K562 (cell line): Measurements from ENCODE around the gene EGFL7. TPM values are rescaled to one million over a fixed set of nuclear protein-coding genes. Genes with fewer than 3 reads are reported as not detected.

Experiments
- microRNA counts: library from miRNA; unstranded; fragments of <30 nt; microRNA quantifications from one replicate; lab custom pipeline; 2016
- microRNA-seq: library from miRNA; unstranded; fragments of <30 nt; microRNA quantifications from one replicate; pipeline ENCODE4, GENCODE V29; 2018; ENCODE audit warnings: borderline microRNAs expressed
- polyA plus RNA-seq, 8 experiments: library from polyadenylated mRNA; depleted of rRNA in 4 of 8; stranded (reverse) in 5 of 8; unstranded in 3 of 8; fragments of >200 nt; fragmentation: Nextera tagmentation in 2 of 8; fragmentation: Illumina TruSeq in 1 of 8; extraction: Ambion mirVana in 2 of 8; extraction: Trizol in 1 of 8; gene quantifications; 2 replicates each; pipeline versions ENCODE4 v1.2.1 to v1.2.3, GENCODE V29; 2011 to 2014; ENCODE audit warnings: inconsistent platforms in 1 of 8, missing spikeins in 1 of 8
- small RNA-seq: library from RNA; depleted of rRNA; stranded (forward); fragments of <200 nt; gene quantifications from one replicate; pipeline ENCODE3, GENCODE V24; 2014
- total RNA-seq, 7 experiments: library from RNA; depleted of rRNA in 6 of 7; stranded (reverse); fragments of >200 nt in 6 of 7; fragmentation: Illumina TruSeq in 2 of 7; extraction: Trizol in 2 of 7; gene quantifications; 2 replicates each; pipeline versions ENCODE4 v1.2.1 to v1.2.3, GENCODE V29; 2011 to 2021; ENCODE audit warnings: low replicate concordance in 1 of 7

EGFL7 gene
- total and polyA plus RNA-seq, 9 of the 15 experiments (the other 6 are each of a cell fraction or from before 2014, with no cell fraction given), result 1.5 to 286 (median 55.5) TPM

MicroRNAs within 50 kb of the gene (microRNA counts, 767-probe panel; counts per million panel counts)
- microRNA hsa-miR-126-3p (lab: Ali Mortazavi, UCI), result 7,844 counts per million, percentile 98 among the panel's probes with 10 or more counts

Small RNA genes lying within 50 kb of the gene (microRNA-seq; reads per million reads assigned to microRNA genes)
- gene MIR126, result 775,091 reads per million, percentile 100 among the genes with 10 or more reads in this experiment

Small RNA genes lying within 50 kb of the gene (small RNA-seq; reads per million reads assigned to genes)
- 5,780 reads per million, percentile 100 among the genes with 10 or more reads in this experiment for gene MIR126

Other genes with a start within 250 kb of the EGFL7 start
Only the 7 nearest of the 17 such genes appear.
- 7.1 and 12.0 TPM in 2 replicates for gene NOTCH1, start 116.9 kb upstream of the EGFL7 start, total RNA-seq (2014; rRNA removed)
- gene NOTCH1, start 116.9 kb upstream of the EGFL7 start, total RNA-seq (2014; rRNA removed; fragmentation: Illumina TruSeq; extraction: Trizol), result 0.69 and 0.73 TPM in 2 replicates
- 2.3 and 2.8 TPM in 2 replicates for gene NOTCH1, start 116.9 kb upstream of the EGFL7 start, total RNA-seq (2015; rRNA removed; fragmentation: Illumina TruSeq; extraction: Trizol)
- 26.7 and 31.4 TPM in 2 replicates for gene NOTCH1, start 116.9 kb upstream of the EGFL7 start, total RNA-seq (2021)
- 1.2 and 2.2 TPM in 2 replicates for gene NOTCH1, start 116.9 kb upstream of the EGFL7 start, polyA plus RNA-seq (2011; rRNA removed)
- 2.6 and 6.3 TPM in 2 replicates for gene NOTCH1, start 116.9 kb upstream of the EGFL7 start, polyA plus RNA-seq (2014; fragmentation: Illumina TruSeq; extraction: Trizol)
- under 1 TPM; 0.03 to 0.04 TPM for gene NOTCH1, start 116.9 kb upstream of the EGFL7 start, polyA plus RNA-seq (2014; fragmentation: Nextera tagmentation; extraction: Ambion mirVana)
- gene NOTCH1, start 116.9 kb upstream of the EGFL7 start, polyA plus RNA-seq (2014; rRNA removed), result 8.2 and 8.6 TPM in 2 replicates
- gene AGPAT2, start 24.5 kb downstream of the EGFL7 start, total RNA-seq (2014; rRNA removed), result 45.5 and 56.5 TPM in 2 replicates
- 7.2 and 8.5 TPM in 2 replicates for gene AGPAT2, start 24.5 kb downstream of the EGFL7 start, total RNA-seq (2014; rRNA removed; fragmentation: Illumina TruSeq; extraction: Trizol)
- 27.7 and 31.8 TPM in 2 replicates for gene AGPAT2, start 24.5 kb downstream of the EGFL7 start, total RNA-seq (2015; rRNA removed; fragmentation: Illumina TruSeq; extraction: Trizol)
- 52.6 and 54.5 TPM in 2 replicates for gene AGPAT2, start 24.5 kb downstream of the EGFL7 start, total RNA-seq (2021)
- 17.3 and 25.4 TPM in 2 replicates for gene AGPAT2, start 24.5 kb downstream of the EGFL7 start, polyA plus RNA-seq (2011; rRNA removed)
- gene AGPAT2, start 24.5 kb downstream of the EGFL7 start, polyA plus RNA-seq (2014; fragmentation: Illumina TruSeq; extraction: Trizol), result 23.9 and 38.6 TPM in 2 replicates
- under 1 TPM; 0.13 to 0.45 TPM for gene AGPAT2, start 24.5 kb downstream of the EGFL7 start, polyA plus RNA-seq (2014; fragmentation: Nextera tagmentation; extraction: Ambion mirVana)
- gene AGPAT2, start 24.5 kb downstream of the EGFL7 start, polyA plus RNA-seq (2014; rRNA removed), result 47.1 and 51.9 TPM in 2 replicates
- 22.3 and 25.2 TPM in 2 replicates for gene DIPK1B, start 49.7 kb downstream of the EGFL7 start, total RNA-seq (2014; rRNA removed)
- gene DIPK1B, start 49.7 kb downstream of the EGFL7 start, total RNA-seq (2014; rRNA removed; fragmentation: Illumina TruSeq; extraction: Trizol), result 2.8 TPM in 2 replicates
- gene DIPK1B, start 49.7 kb downstream of the EGFL7 start, total RNA-seq (2015; rRNA removed; fragmentation: Illumina TruSeq; extraction: Trizol), result 5.9 and 7.4 TPM in 2 replicates
- gene DIPK1B, start 49.7 kb downstream of the EGFL7 start, total RNA-seq (2021), result 20.4 TPM in 2 replicates
- 11.4 and 20.2 TPM in 2 replicates for gene DIPK1B, start 49.7 kb downstream of the EGFL7 start, polyA plus RNA-seq (2011; rRNA removed)
- 4.2 and 6.8 TPM in 2 replicates for gene DIPK1B, start 49.7 kb downstream of the EGFL7 start, polyA plus RNA-seq (2014; fragmentation: Illumina TruSeq; extraction: Trizol)
- under 1 TPM; 0.08 to 0.21 TPM for gene DIPK1B, start 49.7 kb downstream of the EGFL7 start, polyA plus RNA-seq (2014; fragmentation: Nextera tagmentation; extraction: Ambion mirVana)
- 20.5 and 21.2 TPM in 2 replicates for gene DIPK1B, start 49.7 kb downstream of the EGFL7 start, polyA plus RNA-seq (2014; rRNA removed)
- gene LCN10, start 80.0 kb downstream of the EGFL7 start, total RNA-seq (2014; rRNA removed), result 0.12 TPM in 1 of 2 replicates, not detected in the other
- not detected in 2 replicates for gene LCN10, start 80.0 kb downstream of the EGFL7 start, total RNA-seq (2014; rRNA removed; fragmentation: Illumina TruSeq; extraction: Trizol)
- 0.11 TPM in 1 of 2 replicates, not detected in the other for gene LCN10, start 80.0 kb downstream of the EGFL7 start, total RNA-seq (2015; rRNA removed; fragmentation: Illumina TruSeq; extraction: Trizol)
- gene LCN10, start 80.0 kb downstream of the EGFL7 start, total RNA-seq (2021), result 0.29 TPM in 1 of 2 replicates, not detected in the other
- 0.11 and 0.14 TPM in 2 replicates for gene LCN10, start 80.0 kb downstream of the EGFL7 start, polyA plus RNA-seq (2011; rRNA removed)
- 0.11 and 0.21 TPM in 2 replicates for gene LCN10, start 80.0 kb downstream of the EGFL7 start, polyA plus RNA-seq (2014; fragmentation: Illumina TruSeq; extraction: Trizol)
- gene LCN10, start 80.0 kb downstream of the EGFL7 start, polyA plus RNA-seq (2014; fragmentation: Nextera tagmentation; extraction: Ambion mirVana), result under 1 TPM in 1 of 2 experiments, not detected in 1; 0.10 TPM
- gene LCN10, start 80.0 kb downstream of the EGFL7 start, polyA plus RNA-seq (2014; rRNA removed), result 0.16 TPM in 1 of 2 replicates, not detected in the other
- 0.45 and 0.57 TPM in 2 replicates for gene LCN6, start 85.6 kb downstream of the EGFL7 start, total RNA-seq (2014; rRNA removed)
- 0.33 TPM in 1 of 2 replicates, not detected in the other for gene LCN6, start 85.6 kb downstream of the EGFL7 start, total RNA-seq (2014; rRNA removed; fragmentation: Illumina TruSeq; extraction: Trizol)
- not detected in 2 replicates for gene LCN6, start 85.6 kb downstream of the EGFL7 start, total RNA-seq (2015; rRNA removed; fragmentation: Illumina TruSeq; extraction: Trizol)
- not detected in 2 replicates for gene LCN6, start 85.6 kb downstream of the EGFL7 start, total RNA-seq (2021)
- gene LCN6, start 85.6 kb downstream of the EGFL7 start, polyA plus RNA-seq (2011; rRNA removed), result 0.42 TPM in 1 of 2 replicates, not detected in the other
- gene LCN6, start 85.6 kb downstream of the EGFL7 start, polyA plus RNA-seq (2014; fragmentation: Illumina TruSeq; extraction: Trizol), result not detected in 2 replicates
- under 1 TPM in 1 of 2 experiments, not detected in 1; 0.10 TPM for gene LCN6, start 85.6 kb downstream of the EGFL7 start, polyA plus RNA-seq (2014; fragmentation: Nextera tagmentation; extraction: Ambion mirVana)
- gene LCN6, start 85.6 kb downstream of the EGFL7 start, polyA plus RNA-seq (2014; rRNA removed), result 2.2 TPM in 1 of 2 replicates, not detected in the other
- gene LCN8, start 95.3 kb downstream of the EGFL7 start, total RNA-seq (2014; rRNA removed), result not detected in 2 replicates
- gene LCN8, start 95.3 kb downstream of the EGFL7 start, total RNA-seq (2014; rRNA removed; fragmentation: Illumina TruSeq; extraction: Trizol), result not detected in 2 replicates
- gene LCN8, start 95.3 kb downstream of the EGFL7 start, total RNA-seq (2015; rRNA removed; fragmentation: Illumina TruSeq; extraction: Trizol), result not detected in 2 replicates
- gene LCN8, start 95.3 kb downstream of the EGFL7 start, total RNA-seq (2021), result not detected in 2 replicates
- not detected in 2 replicates for gene LCN8, start 95.3 kb downstream of the EGFL7 start, polyA plus RNA-seq (2011; rRNA removed)
- not detected in 2 replicates for gene LCN8, start 95.3 kb downstream of the EGFL7 start, polyA plus RNA-seq (2014; fragmentation: Illumina TruSeq; extraction: Trizol)
- not detected for gene LCN8, start 95.3 kb downstream of the EGFL7 start, polyA plus RNA-seq (2014; fragmentation: Nextera tagmentation; extraction: Ambion mirVana)
- not detected in 2 replicates for gene LCN8, start 95.3 kb downstream of the EGFL7 start, polyA plus RNA-seq (2014; rRNA removed)
- gene LCN15, start 101.6 kb downstream of the EGFL7 start, total RNA-seq (2014; rRNA removed), result not detected in 2 replicates
- gene LCN15, start 101.6 kb downstream of the EGFL7 start, total RNA-seq (2014; rRNA removed; fragmentation: Illumina TruSeq; extraction: Trizol), result not detected in 2 replicates
- not detected in 2 replicates for gene LCN15, start 101.6 kb downstream of the EGFL7 start, total RNA-seq (2015; rRNA removed; fragmentation: Illumina TruSeq; extraction: Trizol)
- gene LCN15, start 101.6 kb downstream of the EGFL7 start, total RNA-seq (2021), result not detected in 2 replicates
- 0.11 TPM in 1 of 2 replicates, not detected in the other for gene LCN15, start 101.6 kb downstream of the EGFL7 start, polyA plus RNA-seq (2011; rRNA removed)
- not detected in 2 replicates for gene LCN15, start 101.6 kb downstream of the EGFL7 start, polyA plus RNA-seq (2014; fragmentation: Illumina TruSeq; extraction: Trizol)
- not detected for gene LCN15, start 101.6 kb downstream of the EGFL7 start, polyA plus RNA-seq (2014; fragmentation: Nextera tagmentation; extraction: Ambion mirVana)
- 0.13 and 0.66 TPM in 2 replicates for gene LCN15, start 101.6 kb downstream of the EGFL7 start, polyA plus RNA-seq (2014; rRNA removed)